Measurements from ENCODE around the gene NCAPG2. TPM values are rescaled to one million over a fixed set of nuclear protein-coding genes. Genes with fewer than 3 reads are reported as not detected.

Gene NCAPG2
- total and polyA plus RNA-seq, 9 donors = 3.2 to 9.3 (median 5.1) TPM

DNA sequence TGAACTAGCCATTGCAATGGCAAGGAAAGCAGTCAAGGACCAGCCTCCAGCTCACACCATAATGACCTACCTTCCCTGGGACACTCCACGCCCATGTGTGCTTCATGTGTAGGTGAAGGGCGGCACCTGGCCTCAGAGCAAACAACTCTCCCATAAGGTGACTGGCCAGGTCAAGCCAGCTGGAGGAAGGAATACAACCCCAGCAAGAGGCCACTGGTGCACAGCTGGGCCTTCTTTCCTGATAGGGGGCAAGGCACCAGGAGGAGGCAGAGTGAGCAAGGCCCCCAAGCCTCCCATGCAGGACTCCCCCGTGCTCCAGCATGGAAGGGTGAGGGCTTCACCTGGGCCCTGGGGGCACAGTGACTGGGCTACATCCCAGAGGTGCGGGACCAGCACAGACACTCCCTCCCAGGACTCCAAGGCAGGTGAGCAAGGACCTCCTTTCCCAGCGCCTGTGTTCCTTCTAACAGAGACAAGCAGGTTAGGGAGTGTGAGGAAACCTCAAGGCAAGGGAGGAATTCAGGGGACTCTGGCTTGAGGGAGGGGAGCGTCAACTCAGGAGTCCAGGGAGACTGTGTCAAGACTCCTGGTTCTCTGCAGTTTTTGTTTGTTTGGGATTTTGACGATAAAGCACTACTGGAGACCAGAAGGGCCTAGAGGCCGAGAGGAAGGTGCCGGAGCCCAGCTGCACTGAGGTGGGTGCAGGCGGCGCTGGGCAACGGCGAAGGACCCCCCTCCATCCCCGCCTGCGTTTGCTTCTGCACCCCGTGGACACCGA, 118.7 kb downstream of the NCAPG2 start:
- Histone ChIP-seq H3K9me3 (no peaks in the 10 kb centered on the region), H3K27ac (no peak overlapping the region), H3K4me3 (no peak overlapping the region), H3K27me3 (no peaks in the 10 kb centered on the region), H3K36me3 (no peaks in the 10 kb centered on the region), H3K4me1 (ENCODE audit: insufficient read depth) (peaks cover 13% of the 10 kb centered on the region)
- no peak for DNase-seq
- intact Hi-C loops (cut with DNase I) = no loop called here
- 21 to 30% (median 27%) methylated on average over 17 of the region's 17 CpGs for WGBS, 3 donors
- TF ChIP-seq EP300 (IDR thresholded peaks at IDR 0.05) = no peak
- TF ChIP-seq POLR2A (IDR thresholded peaks at IDR 0.05) = no peak
- TF ChIP-seq, protein P1, sequence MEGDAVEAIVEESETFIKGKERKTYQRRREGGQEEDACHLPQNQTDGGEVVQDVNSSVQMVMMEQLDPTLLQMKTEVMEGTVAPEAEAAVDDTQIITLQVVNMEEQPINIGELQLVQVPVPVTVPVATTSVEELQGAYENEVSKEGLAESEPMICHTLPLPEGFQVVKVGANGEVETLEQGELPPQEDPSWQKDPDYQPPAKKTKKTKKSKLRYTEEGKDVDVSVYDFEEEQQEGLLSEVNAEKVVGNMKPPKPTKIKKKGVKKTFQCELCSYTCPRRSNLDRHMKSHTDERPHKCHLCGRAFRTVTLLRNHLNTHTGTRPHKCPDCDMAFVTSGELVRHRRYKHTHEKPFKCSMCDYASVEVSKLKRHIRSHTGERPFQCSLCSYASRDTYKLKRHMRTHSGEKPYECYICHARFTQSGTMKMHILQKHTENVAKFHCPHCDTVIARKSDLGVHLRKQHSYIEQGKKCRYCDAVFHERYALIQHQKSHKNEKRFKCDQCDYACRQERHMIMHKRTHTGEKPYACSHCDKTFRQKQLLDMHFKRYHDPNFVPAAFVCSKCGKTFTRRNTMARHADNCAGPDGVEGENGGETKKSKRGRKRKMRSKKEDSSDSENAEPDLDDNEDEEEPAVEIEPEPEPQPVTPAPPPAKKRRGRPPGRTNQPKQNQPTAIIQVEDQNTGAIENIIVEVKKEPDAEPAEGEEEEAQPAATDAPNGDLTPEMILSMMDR (IDR thresholded peaks at IDR 0.05) = no peak

DNA sequence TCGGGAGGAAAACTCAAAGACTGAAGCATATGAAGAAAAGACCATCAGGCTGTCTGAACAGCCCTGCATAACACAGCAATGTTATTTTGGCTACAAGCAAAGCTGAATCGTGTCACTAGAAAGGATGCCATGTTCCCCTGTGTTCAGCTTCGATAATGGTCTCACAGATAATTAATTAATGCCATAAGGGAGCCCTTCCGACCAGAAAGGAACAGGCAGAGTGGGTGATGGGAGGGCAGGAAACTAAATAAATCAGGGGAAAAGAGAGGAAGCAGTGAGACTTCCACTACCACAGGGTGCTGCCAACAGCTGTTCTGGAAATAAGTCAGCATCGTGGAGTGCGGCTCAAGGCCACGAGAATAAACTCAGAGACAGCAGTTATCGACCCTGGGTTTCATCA, 120.2 kb downstream of the NCAPG2 start:
- H3K9me3 ChIP-seq = no peaks in the 10 kb centered on the region
- intact Hi-C loops (cut with DNase I) = no loop called here
- 28 to 59% (median 46%) methylated on average over 8 of the region's 8 CpGs for WGBS, 3 donors
- H3K27me3 ChIP-seq = no peaks in the 10 kb centered on the region
- no peak for DNase-seq
- H3K36me3 ChIP-seq = no peaks in the 10 kb centered on the region
- H3K4me1 ChIP-seq (ENCODE audit: insufficient read depth) = peaks cover 13% of the 10 kb centered on the region
- TF ChIP-seq POLR2A (IDR thresholded peaks at IDR 0.05) (no peak), EP300 (IDR thresholded peaks at IDR 0.05) (no peak)
- TF ChIP-seq, protein P1 (IDR thresholded peaks at IDR 0.05) = no peak
- H3K27ac ChIP-seq = no peak overlapping the region
- H3K4me3 ChIP-seq = no peak overlapping the region

DNA sequence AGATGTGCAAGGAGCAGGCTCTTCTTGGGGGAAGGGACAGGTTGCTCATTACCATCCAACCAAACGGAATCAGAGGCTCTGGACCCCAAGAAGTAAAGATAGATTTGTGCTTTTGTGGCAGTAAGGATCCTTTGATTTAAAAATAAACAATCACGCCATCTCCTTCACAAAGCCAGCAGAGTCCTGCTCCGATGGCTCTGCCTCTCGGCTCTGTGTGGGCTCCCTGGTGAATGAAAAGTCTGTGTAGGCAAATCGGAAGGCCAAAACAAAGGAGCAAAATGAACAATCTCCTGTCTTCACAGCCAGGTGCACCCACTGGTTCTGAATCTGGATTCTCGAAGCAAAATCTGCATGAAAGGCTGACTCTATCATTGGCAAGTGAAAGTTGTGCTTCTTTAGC, 120.8 kb downstream of the NCAPG2 start:
- 63 to 79% (median 71%) methylated on average over 6 of the region's 6 CpGs for WGBS, 3 donors
- no peak overlapping the region for H3K27ac ChIP-seq
- H3K4me3 ChIP-seq = no peak overlapping the region
- H3K4me1 ChIP-seq (ENCODE audit: insufficient read depth) = peaks cover 13% of the 10 kb centered on the region
- H3K9me3 ChIP-seq = no peaks in the 10 kb centered on the region
- no peaks in the 10 kb centered on the region for H3K27me3 ChIP-seq
- DNase-seq = no peak
- no peaks in the 10 kb centered on the region for H3K36me3 ChIP-seq
- TF ChIP-seq POLR2A (IDR thresholded peaks at IDR 0.05) (no peak), EP300 (IDR thresholded peaks at IDR 0.05) (no peak)
- TF ChIP-seq, protein P1 (IDR thresholded peaks at IDR 0.05) = no peak
- intact Hi-C loops (cut with DNase I) = no loop called here

DNA sequence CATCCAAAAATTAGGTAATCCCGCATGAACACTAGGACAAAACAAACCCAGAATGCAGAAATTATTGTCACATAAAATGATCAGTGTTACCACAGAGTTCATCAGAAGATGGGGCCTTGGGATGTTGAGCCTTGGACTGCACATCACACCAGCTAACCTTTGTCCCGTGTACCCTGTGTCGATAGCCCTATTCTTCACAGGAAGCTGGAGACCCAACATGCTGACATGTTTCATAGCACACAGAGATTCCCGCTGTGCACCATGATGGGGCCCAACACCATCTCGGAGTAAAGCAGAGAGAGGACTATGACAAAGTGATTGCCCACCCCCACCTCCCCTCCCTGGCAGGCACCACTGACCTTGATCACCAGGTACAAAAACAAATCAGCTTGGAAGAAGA, 121.5 kb downstream of the NCAPG2 start:
- Histone ChIP-seq H3K4me1 (ENCODE audit: insufficient read depth) (peaks cover 13% of the 10 kb centered on the region), H3K27me3 (no peaks in the 10 kb centered on the region), H3K27ac (no peak overlapping the region), H3K4me3 (no peak overlapping the region), H3K36me3 (no peaks in the 10 kb centered on the region), H3K9me3 (no peaks in the 10 kb centered on the region)
- no peak for DNase-seq
- TF ChIP-seq POLR2A (IDR thresholded peaks at IDR 0.05) = no peak
- TF ChIP-seq, protein P1 (IDR thresholded peaks at IDR 0.05) = no peak
- TF ChIP-seq EP300 (IDR thresholded peaks at IDR 0.05) = no peak
- intact Hi-C loops (cut with DNase I) = no loop called here
- WGBS, 3 donors = 83 to 86% (median 85%) methylated on average over 5 of the region's 5 CpGs
